Right atrium auricular region (tissue), 2 donors: ENCODE measurements around the gene ASTN2. TPM values are rescaled to one million over a fixed set of nuclear protein-coding genes. Genes with fewer than 3 reads are reported as not detected.

Source experiments
- DNase-seq: peaks from one replicate; pipeline ENCODE4 v3.0.0-alpha.2; 2019; ENCODE audit warnings: low spot score
- H3K27ac ChIP-seq, 2 donors: fragments of 200-600 bp; sonication (generic); 1 replicate in 1 of 2; 2 replicates in 1 of 2; pipeline ENCODE4 v1.5.1; 2016 to 2019
- H3K27me3 ChIP-seq, 2 donors: fragments of 200-600 bp; sonication (generic); one replicate each; pipeline versions ENCODE4 v1.5.1 to v1.6.0; 2017 to 2019
- H3K36me3 ChIP-seq: fragments of 200-600 bp; sonication (generic); one replicate; pipeline ENCODE4 v1.5.1; 2016
- H3K4me1 ChIP-seq, 2 donors: fragments of 200-600 bp; sonication (generic); one replicate each; pipeline versions ENCODE4 v1.5.1 to v1.6.0; 2017 to 2019
- H3K4me3 ChIP-seq, 2 donors: fragments of 200-600 bp; sonication (generic); 1 replicate in 1 of 2; 2 replicates in 1 of 2; pipeline ENCODE4 v1.5.1; 2017 to 2019; ENCODE audit warnings: mild to moderate bottlenecking in 1 of 2, moderate library complexity in 1 of 2
- H3K9me3 ChIP-seq, 2 donors: fragments of 200-600 bp; sonication (generic); one replicate each; pipeline ENCODE4 v1.5.1; 2019
- CTCF ChIP-seq, 2 donors: fragments of 200-600 bp; sonication (generic); IDR thresholded peaks; one replicate each; pipeline ENCODE4 v1.5.1; 2019; ENCODE audit warnings: antibody characterized with exemption in 2 of 2
- total RNA-seq, 2 donors: library from RNA; depleted of rRNA; stranded (reverse); fragments of >200 nt; gene quantifications; one replicate each; pipeline ENCODE4 v1.1.0, GENCODE V29; 2016

ASTN2 gene
- total RNA-seq, 2 donors from 2014 or later = 11.1 to 32.2 TPM

GRCh38 chr9:117075636-117076035 lies 339.2 kb downstream of the ASTN2 start:
- Histone ChIP-seq H3K27ac (no peak overlapping the region), H3K36me3 (no peaks in the 10 kb centered on the region), H3K9me3 (no peaks in the 10 kb centered on the region), H3K4me1 (no peaks in the 10 kb centered on the region), H3K27me3 (no peaks in the 10 kb centered on the region), H3K4me3 (no peak overlapping the region)
- DNase-seq = no peak
- TF ChIP-seq CTCF (IDR thresholded peaks at IDR 0.05) = no peak

GRCh38 chr9:117074784-117075520 lies 339.9 kb downstream of the ASTN2 start:
- no peaks in the 10 kb centered on the region for H3K4me1 ChIP-seq
- no peak overlapping the region for H3K4me3 ChIP-seq
- H3K27me3 ChIP-seq = no peaks in the 10 kb centered on the region
- no peaks in the 10 kb centered on the region for H3K36me3 ChIP-seq
- no peaks in the 10 kb centered on the region for H3K9me3 ChIP-seq
- no peak for DNase-seq
- no peak for TF ChIP-seq CTCF (IDR thresholded peaks at IDR 0.05)
- no peak overlapping the region for H3K27ac ChIP-seq

GRCh38 chr9:117074342-117074662 lies 340.6 kb downstream of the ASTN2 start:
- Histone ChIP-seq H3K27me3 (no peaks in the 10 kb centered on the region), H3K27ac (no peak overlapping the region), H3K4me1 (no peaks in the 10 kb centered on the region), H3K4me3 (no peak overlapping the region), H3K36me3 (no peaks in the 10 kb centered on the region), H3K9me3 (no peaks in the 10 kb centered on the region)
- no peak for DNase-seq
- no peak for TF ChIP-seq CTCF (IDR thresholded peaks at IDR 0.05)

DNA sequence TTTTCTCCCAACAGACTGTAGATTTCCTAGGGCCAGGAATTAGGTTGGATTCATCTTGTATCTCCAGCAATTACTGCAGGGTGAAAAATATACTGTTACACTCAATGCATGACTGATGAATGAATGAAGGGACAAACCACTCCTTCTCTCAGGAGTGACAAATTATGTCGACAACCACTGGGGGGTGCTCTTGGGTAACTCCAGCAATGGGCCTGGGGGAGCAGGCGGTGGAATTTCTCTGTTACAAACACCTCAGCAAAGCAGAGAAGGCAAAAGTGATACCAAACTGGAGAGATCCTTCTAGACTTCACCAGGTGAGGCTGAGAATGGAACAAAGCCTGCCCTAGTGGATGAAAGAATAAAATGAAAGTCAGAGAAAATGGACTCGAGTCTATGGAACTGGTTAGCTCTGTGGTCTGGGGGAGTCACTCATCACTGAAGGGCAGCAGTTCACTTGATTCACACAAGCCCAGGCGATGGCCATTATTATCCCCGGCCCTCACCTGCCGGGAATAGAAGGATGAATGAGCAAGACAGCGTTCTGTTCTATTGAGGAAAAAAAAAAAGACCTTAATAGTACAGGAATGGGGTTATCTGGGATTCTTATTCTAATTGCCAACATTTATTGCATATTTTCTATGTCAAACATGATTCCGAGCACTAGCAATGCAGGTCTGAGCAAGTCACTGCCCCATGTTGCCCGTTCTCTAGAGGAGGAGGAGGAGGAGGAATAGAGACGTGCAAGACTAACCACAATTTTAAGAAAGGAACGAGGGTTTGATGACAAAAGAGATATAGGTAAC lies 341.1 kb downstream of the ASTN2 start:
- Histone ChIP-seq H3K4me3 (no peak overlapping the region), H3K36me3 (no peaks in the 10 kb centered on the region), H3K4me1 (no peaks in the 10 kb centered on the region), H3K27me3 (no peaks in the 10 kb centered on the region), H3K27ac (no peak overlapping the region), H3K9me3 (no peaks in the 10 kb centered on the region)
- peak; percentile 44 to 60 for TF ChIP-seq CTCF (IDR thresholded peaks at IDR 0.05)
- DNase-seq = no peak

DNA sequence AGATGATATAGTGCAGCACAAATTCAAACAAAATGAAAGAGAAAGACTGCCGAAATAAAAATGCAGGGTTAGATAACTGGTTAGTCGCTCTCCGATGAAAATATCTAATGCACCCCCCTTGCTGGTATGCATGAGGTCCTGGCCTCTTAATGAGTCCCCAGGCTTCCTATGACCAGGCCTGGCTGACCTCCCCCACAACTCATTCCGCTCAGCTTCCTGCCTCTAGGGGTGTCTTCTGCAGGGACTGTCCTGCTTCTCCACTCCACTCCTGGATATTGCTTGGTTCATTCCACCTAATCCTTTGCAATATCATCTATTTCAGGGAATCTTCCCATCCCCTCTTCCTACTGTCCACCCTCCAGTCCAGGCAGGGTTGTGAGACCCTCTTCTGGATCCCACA lies 341.8 kb downstream of the ASTN2 start:
- no peak for DNase-seq
- no peaks in the 10 kb centered on the region for H3K9me3 ChIP-seq
- H3K27me3 ChIP-seq = no peaks in the 10 kb centered on the region
- H3K4me3 ChIP-seq = no peak overlapping the region
- H3K4me1 ChIP-seq = no peaks in the 10 kb centered on the region
- H3K36me3 ChIP-seq = no peaks in the 10 kb centered on the region
- H3K27ac ChIP-seq = no peak overlapping the region
- TF ChIP-seq CTCF (IDR thresholded peaks at IDR 0.05) = no peak
